Measurements from ENCODE around the gene GNE.

GRCh38 chr9:36298566-36298965, 40.3 kb upstream of the GNE start:
- no peak for TF ChIP-seq POLR2A (IDR thresholded peaks at IDR 0.05; ENCODE audit: borderline replicate concordance, extremely low read depth, insufficient read depth, insufficient read length)
- TF ChIP-seq CTCF (IDR thresholded peaks at IDR 0.05 in 2 of 3, conservative IDR thresholded peaks at IDR 0.05 in 1 of 3; ENCODE audit: borderline replicate concordance in 1 of 3, insufficient read depth in 1 of 3, low read depth in 2 of 3, low read length in 2 of 3), result no peak
- TF ChIP-seq RAD21 (IDR thresholded peaks at IDR 0.05; ENCODE audit: low read depth), result no peak
- no peak for TF ChIP-seq YY1 (IDR thresholded peaks at IDR 0.05; ENCODE audit: extremely low read depth, insufficient replicate concordance, low read depth, low read length)
